Activated CD4-positive, CD25-positive, alpha-beta regulatory T cell treated with anti-CD3 and anti-CD28 coated beads, Interleukin-2, amount 50 U/mL, for 72 hours (primary cell): ENCODE measurements around the gene LAMB1.
"Not testable (repeated sequence)": the region's sequence is repeated elsewhere in the genome, so short reads cannot be mapped to it uniquely, and the experiment has no call there.

Source experiments
- DNase-seq: peaks from one replicate; pipeline ENCODE4 v3.0.0; 2021

Gene LAMB1

DNA sequence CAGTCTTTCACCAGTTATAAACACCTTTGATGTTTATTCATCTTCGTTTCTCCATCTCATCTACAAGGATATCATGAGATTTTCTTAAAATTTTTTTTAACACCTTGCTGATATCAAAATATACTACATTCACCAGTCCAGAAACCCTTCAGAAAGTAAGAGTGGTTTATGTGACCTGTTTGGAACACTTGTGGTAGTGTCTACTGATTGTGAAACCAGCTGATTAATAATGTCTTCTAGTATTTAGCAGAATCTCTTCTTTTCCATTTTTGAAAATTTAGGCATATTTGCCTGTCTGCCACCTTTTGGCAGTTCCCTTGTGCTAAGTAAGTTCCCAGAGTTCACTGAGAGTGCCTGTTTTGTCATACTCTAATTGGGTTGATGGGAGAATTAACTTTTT, 93.5 kb downstream of the LAMB1 start:
- DNase-seq: no peak

DNA sequence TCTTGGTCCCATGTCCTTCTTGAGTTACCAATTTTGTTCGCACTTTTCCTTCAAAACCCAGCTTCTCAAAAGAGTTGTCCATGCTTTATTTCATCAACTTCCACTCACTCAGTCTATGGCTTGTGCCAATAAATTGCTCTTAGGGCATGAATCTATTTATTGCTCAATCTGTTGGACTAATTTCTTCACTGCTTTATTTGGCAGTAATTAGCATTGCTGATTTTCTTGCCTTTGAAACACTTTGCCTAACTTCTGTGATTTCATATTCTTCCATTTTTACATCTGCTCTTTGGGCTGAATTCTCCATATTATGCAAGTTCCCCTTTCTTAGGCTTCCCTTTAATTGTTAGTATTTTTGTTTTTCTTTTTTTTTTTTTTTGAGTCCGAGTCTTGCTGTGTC, 95.2 kb downstream of the LAMB1 start:
- no peak for DNase-seq

DNA sequence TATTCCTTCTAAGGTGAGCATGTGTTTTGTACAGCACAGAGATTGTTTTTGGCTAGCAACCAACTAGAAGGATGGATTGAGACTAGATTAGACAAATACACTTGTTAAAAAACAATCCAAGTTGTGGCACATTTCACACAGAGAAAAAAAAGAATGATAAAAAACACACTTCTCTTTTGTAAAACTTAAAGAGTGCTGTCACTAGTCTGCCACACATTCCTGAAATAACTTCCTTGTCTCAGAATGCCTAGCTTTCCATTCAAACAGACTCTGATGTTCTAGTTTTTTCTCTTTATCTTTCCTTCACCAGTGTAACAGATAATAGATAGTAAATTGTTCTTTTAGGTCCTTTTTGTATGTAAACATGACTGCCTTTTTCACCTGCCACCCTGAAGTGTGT, 100.6 kb downstream of the LAMB1 start:
- DNase-seq: no peak

DNA sequence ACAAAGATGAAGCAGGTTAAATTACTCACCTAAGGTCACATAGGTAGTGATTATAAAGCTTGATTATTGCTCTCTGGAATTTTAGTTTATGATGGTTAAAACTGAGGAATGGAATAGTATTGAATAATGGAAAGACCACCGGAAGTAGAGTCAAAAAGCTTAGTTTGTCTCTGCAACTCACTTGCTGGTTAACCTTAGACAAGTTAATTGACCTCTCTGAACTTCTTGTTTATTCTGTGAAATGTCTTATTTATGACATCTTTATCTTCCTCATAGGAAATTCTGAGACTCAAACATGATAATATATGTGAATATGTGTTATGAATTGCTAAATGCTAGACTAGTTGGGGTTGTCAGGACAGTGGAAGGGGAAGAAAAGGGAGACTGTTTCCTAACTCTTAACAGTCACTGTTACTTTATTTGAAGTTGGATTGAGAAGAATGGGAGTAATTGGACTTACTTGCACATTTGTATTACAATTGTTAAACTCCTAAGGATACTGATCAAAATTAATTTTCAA, 102.4 kb downstream of the LAMB1 start:
- DNase-seq: no peak

DNA sequence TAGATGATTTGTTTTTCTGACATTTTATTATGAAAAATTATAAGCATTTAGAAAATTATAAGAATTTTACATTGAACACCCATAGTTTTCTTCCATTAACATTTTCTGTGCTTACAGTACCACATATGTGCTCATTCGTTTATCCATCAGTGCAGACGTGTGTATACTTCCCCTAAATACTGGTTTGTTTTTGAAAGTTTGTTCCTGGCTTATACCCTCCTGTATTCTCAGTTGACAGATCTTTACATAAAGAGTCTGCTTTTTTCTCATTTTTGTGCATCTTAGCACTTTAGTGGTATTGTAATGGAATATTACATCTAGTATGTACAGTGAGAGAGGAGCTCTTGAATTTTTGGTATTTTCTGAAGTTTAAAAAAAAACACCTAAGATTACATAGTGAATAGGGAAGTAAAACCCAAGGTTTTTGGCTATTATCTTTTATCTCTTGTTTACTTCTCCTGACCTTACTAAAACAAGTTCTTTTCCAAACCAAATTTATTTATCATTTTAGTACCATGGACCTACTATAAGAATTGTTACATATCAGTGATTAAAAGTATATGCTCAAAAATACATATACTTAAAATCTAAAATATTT, 103.9 kb downstream of the LAMB1 start:
- DNase-seq: no peak

DNA sequence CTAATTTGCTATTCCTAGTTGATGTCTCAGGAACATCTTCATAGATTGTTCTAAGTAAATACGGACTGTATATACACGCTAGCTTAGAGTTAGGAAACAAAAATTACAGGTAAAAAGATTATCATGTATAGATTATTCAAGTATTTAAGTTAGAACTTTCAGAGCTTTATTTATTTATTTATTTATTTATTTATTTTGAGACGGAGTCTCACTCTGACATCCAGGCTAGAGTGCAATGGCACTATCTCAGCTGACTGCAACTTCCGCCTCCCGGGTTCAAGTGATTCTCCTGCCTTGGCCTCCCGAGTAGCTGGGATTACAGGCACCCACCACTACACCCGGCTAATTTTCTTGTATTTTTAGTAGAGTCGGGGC, 110.6 kb downstream of the LAMB1 start:
- not testable (repeated sequence) for DNase-seq

DNA sequence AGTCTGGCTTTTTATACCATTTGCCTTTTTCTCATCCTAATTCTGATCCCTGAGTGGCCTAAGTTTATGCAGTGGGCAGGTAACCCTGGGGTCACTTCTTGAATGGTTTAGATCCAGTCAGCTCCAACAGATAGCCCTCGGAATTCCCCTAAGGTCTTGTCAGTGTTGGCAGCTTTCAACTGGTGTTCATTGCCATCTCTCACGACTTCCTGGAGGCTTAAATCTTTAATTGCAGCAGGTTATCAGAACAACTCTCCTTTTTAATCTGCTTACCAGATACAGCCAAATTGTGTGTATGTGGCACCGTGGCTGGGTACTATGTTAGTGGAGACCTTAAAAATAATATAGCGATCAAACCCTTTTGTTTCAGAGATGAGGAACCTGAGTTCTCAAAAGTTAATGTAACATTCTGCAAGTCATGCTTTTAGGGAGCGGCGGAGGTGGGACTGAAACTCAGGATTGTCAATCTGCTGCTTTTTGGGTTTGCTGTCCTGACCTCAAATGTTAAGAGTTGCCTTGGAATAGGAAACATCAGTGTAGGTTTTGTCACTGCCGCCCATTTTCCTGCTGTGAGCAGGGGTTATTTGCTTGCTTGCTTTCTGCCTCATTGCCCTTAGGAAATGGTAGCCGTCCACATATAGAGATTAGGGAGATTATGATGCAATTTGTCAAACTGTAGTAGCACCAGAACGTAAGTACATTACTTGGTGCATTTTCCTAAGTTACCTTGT, 111.2 kb downstream of the LAMB1 start:
- DNase-seq: no peak

DNA sequence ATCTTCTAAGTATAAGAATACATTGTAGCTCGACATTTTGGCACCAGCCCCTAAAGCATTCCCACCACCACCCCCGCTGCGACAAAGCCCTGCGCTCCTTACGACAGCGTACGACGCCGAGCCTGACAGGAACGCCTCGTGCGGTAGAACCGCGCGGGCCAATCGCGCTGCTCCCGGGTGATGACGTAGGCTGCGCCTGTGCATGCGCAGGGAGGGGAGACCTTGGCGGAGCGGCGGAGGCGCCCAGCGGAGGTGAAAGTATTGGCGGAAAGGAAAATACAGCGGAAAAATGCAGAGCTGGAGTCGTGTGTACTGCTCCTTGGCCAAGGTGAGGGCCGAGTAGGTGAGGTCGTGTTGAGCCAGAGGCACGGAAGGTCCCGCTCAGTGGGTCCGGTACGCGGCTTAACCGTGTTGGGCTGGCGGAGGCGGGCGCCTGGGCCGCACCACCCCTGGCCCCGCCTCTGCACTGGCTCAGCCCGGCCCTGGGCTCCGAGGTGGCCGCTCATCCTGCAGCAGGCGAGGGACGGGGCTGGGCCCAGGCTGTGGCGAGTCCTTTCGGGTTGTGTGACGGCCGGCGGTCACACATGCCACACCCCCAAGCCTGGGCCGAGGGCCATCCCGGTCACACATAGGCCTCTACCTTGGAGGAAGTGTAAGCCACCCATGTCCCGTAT, 111.9 kb downstream of the LAMB1 start, which contains the start of gene DLD:
TSS of gene DLD (plus strand) at position 222 of the 674 bp plus-strand sequence. CDS start at position 290, 68 bp downstream.
- DNase-seq: peak; percentile 92

DNA sequence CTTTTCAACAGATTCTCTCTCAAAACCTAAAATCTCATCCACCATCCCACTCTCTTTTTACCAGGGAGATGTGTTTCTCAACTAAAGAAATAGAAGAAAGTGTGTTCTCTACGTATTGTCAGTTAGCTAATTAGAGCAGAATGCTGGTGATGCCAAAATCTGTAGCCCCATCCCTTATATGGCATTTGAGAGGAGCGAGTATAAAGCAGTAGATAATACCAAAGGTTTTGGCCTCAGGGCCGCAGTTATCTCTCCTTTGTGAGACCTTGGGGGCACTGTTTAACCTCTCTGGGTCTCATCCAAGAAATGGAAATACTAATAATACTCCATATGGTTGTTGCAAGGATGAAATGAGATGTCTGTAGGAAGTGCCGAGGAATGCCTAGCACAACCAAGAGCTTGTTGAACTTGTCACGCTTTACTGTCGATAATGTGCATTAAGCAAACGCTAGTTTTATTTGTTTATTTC, 112.4 kb downstream of the LAMB1 start:
- no peak for DNase-seq

DNA sequence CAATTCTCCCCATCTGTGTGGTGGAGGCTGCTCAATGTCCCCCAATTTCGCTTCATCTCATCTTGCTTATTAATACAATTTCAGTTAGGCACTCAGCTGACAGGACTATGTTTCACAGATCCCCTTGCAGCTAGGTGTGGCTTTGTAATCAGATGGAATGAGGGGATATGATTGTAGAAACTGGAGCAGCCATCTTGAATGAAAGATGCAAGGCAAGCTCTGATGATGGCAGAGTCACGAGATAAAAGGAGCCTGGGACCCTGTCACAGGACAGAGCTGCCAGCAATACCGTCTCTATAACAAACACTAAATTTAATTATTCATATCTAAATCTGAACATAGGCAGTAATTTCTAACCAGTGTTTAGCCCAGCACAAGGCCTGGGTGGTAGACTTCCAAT, 113.0 kb downstream of the LAMB1 start:
- DNase-seq: no peak

DNA sequence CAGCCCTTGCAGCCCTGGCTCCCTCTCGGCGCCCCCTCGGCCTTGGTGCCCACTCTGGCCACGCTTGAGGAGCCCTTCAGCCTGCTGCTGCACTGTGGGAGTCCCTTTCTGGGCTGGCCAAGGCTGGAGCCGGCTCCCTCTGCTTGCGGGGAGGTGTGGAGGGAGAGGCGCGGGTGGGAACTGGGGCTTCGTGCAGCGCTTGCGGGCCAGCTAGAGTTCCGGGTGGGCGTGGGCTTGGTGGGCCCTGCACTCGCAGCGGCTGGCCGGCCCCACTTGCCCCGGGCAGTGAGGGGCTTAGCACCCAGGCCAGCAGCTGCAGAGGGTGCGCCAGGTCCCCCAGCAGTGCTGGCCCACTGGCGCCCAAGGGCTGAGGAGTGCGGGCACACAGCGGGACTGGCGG, 115.1 kb downstream of the LAMB1 start:
- not testable (repeated sequence) for DNase-seq

DNA sequence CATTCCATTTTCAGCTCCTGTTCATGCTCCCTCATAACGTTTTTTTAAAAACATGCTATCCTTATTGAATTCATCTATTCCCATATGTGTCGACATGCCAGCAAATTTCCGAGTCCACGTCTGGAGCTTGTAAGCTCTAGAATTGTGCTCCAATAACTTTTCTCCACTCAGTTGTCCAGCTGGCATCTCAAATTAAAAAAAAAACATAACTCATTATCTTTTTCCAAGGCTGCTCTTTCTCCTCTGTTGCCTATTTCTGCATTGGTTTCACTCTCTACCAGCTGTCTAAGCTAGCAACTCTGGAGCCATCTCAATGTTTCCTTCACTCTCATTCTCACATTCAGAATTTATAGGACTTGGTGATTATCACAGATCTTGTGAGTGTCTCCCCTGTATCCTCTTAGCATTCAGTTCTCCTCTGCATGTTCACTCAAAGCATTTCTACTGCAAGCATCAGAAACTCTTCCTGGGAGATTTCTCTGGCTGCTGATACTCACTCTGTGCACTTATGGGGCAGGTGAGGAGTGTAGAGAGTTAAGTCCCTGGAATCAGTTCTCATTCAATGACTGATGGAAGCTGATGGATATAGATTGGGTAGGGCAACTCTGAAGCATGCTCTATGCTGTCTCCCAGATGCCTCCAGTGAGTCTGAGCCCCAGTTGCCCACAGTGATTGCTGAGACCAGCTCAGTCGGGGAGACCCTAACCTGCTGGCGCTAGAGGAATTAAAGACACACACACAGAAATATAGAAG, 118.7 kb downstream of the LAMB1 start:
- no peak for DNase-seq

DNA sequence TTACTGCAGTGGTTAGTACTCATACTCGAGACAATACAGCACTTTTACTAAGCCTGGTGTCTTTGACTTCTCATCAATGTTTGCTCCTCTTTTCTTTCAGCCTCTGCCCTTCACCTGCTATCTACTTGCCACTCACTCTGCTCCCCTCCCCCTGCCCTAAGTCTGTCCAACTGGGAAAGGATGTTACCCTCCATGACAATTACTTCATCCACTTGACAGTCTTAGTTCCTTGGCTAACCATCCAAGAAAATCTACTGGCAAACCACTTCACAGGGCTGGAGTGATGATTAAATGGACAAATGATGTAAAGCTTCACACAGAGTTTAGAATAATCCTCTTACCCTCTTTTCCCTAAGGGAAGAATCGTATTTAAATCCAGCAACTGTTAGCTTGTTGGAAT, 120.2 kb downstream of the LAMB1 start:
- no peak for DNase-seq

DNA sequence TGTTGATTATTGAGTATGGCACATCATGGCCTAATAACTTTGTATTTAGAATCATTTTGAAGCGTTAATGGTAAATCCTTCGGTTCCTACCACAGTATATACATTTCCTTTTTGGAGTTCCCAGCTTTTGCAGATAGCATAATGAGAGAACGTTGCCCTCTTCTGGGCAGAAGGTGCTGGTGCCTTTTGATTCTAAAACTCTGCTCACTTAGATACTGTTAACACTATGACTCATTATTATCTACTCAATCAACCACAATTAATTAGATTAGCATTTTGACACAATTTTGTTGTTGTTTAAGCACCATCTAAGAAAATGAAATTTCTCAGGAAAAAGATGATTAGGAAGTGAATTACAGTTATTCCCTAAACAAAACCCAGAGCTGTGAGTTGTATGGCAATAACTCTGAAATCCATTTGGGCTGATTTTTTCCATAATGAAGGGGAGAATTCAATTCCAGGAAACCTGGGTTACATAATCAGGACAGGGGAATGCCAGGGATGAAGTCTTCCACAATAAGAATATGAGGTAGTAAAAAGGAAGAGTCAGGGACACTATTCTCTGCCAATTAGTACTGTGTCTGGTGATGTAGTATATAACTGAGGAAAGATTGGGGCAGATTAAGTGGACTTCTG, 123.4 kb downstream of the LAMB1 start:
- DNase-seq: no peak

DNA sequence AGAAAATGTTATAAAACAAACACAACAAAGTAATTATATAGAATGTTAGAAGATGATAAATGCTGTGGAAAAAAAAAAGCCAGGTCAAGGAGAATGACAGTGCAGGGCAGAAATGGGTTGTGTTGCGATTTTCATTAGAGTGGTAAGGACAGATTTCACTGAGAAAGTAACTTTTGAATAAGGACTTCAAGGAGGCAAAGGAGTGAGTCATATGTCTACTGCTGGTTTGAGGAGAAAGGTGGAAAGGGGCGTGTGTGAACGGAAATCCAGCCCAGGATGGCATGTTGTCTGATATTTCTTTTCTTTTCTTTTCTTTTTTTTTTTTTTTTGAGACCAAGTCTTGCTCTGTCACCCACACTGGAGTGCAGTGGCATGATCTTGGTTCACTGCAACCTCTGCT, 124.3 kb downstream of the LAMB1 start:
- no peak for DNase-seq

DNA sequence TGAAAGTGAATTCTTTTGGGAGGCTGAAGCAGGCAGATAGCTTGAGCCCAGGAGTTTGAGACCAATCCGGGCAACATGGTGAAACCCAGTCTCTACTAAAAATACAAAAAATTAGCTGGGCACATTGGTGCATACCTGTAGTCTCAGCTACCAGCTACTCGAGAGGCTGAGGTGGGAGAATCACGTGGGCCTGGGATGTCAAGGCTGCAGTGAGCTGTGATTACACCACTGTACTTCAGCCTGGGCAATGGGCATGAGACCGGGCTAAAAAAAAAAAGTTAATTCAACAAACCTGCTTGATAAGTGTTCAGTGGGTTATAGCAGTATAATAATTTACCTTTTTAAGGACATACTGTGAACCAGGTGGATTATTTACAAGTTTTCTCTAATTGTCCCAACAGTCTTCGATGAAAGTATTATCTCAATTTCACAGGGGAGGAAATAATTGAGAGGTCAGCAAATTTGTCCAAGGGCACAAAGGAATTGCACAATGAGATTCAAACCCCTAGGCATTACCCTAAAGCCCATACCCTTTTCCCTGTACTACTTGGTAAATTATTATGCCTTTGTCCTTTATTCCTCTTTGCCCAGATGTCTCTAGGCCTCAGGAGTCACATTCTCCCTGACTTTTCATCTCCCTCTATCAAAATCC, 125.1 kb downstream of the LAMB1 start:
- DNase-seq: no peak

DNA sequence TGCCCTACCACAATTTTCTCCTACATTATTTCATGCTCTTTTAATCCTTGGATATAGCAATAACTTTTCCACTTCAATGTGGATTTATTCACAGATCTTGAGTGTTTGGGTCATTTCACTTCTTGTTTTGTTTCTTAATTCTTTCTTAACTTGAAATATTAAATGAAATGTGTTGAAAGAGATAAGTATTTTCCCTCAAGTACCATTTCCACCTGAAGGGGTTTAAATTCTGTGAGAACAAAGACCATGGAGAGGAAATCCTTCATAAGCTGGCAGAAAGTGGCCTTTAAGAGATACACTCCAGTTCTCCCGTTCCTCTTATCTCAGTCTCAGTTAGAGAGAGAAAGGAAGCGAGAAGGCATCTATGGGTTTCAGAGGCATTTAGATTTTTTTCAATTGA, 126.0 kb downstream of the LAMB1 start:
- no peak for DNase-seq

DNA sequence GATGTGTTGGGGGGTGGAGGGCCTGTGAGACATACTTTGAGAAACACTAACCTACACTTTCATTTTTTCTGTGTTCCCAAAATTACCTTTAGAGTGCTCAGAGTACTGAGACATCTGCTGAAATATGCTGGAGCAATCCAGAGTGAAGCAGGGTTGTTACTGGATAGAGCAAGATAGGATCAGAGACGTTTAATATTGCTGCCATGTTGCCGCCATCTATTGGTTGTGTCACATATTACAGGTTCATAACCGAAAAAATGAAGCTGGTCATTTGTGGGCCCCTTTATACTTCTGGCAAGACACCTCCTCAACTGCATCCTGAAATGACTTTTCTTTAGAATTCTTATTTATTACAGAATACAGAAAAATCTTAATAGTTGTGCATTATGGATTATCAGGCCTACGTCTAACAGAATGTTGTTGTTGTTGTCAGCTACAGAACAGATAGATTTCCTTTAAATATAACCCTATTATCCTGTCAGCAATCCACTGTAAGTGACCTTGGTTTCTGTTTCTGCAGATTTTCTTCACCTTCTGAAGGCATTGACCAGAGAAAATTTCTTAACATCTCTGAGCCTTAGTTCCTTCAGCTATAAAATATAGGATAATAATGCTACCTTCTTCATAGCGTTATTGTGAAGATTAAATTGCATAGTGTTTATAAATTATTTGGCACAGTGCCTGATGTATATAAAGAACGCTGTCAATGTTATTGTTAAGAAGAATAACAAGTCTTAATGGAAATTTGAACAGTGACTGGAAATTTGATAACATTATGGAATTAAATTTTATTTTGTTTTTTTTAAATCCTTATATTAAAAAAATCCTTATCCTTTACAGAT, 128.1 kb downstream of the LAMB1 start:
- no peak for DNase-seq

DNA sequence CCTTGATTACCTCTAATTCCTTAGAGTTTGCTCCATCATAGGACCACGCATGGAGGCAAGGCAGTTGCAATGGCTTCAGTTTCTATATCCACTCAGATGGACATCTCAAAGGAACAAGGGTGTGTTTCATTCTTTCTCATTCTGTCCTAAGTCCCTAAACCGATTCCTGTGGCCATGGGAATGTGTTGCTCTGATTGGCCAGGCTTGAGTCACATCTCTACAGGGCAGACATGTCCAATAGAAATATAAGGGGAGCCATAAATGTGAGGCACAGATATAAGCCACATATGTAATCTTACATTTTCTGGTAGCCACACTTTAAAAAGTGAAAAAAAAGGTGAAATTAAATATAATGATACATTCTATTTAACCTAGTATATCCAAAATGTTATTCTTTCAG, 128.8 kb downstream of the LAMB1 start:
- DNase-seq: no peak
